ENCODE data around the gene TLE5. TPM values are rescaled to one million over a fixed set of nuclear protein-coding genes. Genes with fewer than 3 reads are reported as not detected.

The TLE5 gene
- polyA plus RNA-seq, 1 donor from 2014 or later: 153 TPM

GRCh38 chr19:3066482-3067049 lies 4.3 kb upstream of the TLE5 start:
- H3K9me3 ChIP-seq (ENCODE audit: low read length): no peaks in the 10 kb centered on the region
- no peaks in the 10 kb centered on the region for H3F3A ChIP-seq (ENCODE audit: insufficient read depth, low read length, poor library complexity, severe bottlenecking)
- peaks cover under 1% of the 10 kb centered on the region for H3K79me2 ChIP-seq (replicated peaks; ENCODE audit: insufficient read depth, low read length)
- H2AFZ ChIP-seq (ENCODE audit: low read depth, low read length): no peak overlapping the region
- H3K9ac ChIP-seq (ENCODE audit: low read length): no peak overlapping the region
- TF ChIP-seq EZH2 (IDR thresholded peaks at IDR 0.05; ENCODE audit: borderline replicate concordance, insufficient read depth, low read length, poor library complexity, severe bottlenecking): no peak
- no peak for TF ChIP-seq POLR2AphosphoS5 (IDR thresholded peaks at IDR 0.05)
- no peak for TF ChIP-seq RAD21 (conservative IDR thresholded peaks at IDR 0.05)
- TF ChIP-seq TAF1 (IDR thresholded peaks at IDR 0.05; ENCODE audit: low read depth): no peak
- no peak for TF ChIP-seq CTCF (IDR thresholded peaks at IDR 0.05; ENCODE audit: poor library complexity, severe bottlenecking)
- no peak for TF ChIP-seq EP300 (conservative IDR thresholded peaks at IDR 0.05; ENCODE audit: poor library complexity, severe bottlenecking)
- no peak for TF ChIP-seq MXI1 (conservative IDR thresholded peaks at IDR 0.05; ENCODE audit: poor library complexity, severe bottlenecking)
- no peak for TF ChIP-seq SMC3 (conservative IDR thresholded peaks at IDR 0.05; ENCODE audit: poor library complexity)
- no peak for TF ChIP-seq REST (IDR thresholded peaks at IDR 0.05; ENCODE audit: borderline replicate concordance)
- no peaks in the 10 kb centered on the region for H3K27me3 ChIP-seq (ENCODE audit: insufficient read depth, low read depth, low read length)
- no peaks in the 10 kb centered on the region for H3K36me3 ChIP-seq (ENCODE audit: insufficient read depth, low read length)
- no peak overlapping the region for H3K4me3 ChIP-seq (ENCODE audit: low read length)
- no peaks in the 10 kb centered on the region for H3K9me2 ChIP-seq (ENCODE audit: insufficient read depth, low read length)
- no peaks in the 10 kb centered on the region for H4K20me1 ChIP-seq (ENCODE audit: insufficient read depth)
- no peak overlapping the region for H3K4me2 ChIP-seq (ENCODE audit: low read length)
- H3K27ac ChIP-seq (ENCODE audit: low read length): no peak overlapping the region

GRCh38 chr19:3065675-3066357 lies 3.5 kb upstream of the TLE5 start:
- Histone ChIP-seq H3K9me2 (ENCODE audit: insufficient read depth, low read length) (no peaks in the 10 kb centered on the region), H3K79me2 (replicated peaks; ENCODE audit: insufficient read depth, low read length) (peaks cover 8% of the 10 kb centered on the region), H3K27me3 (ENCODE audit: insufficient read depth, low read depth, low read length) (no peaks in the 10 kb centered on the region), H3K9me3 (ENCODE audit: low read length) (no peaks in the 10 kb centered on the region), H3K4me2 (ENCODE audit: low read length) (no peak overlapping the region), H3K36me3 (ENCODE audit: insufficient read depth, low read length) (no peaks in the 10 kb centered on the region), H3F3A (ENCODE audit: insufficient read depth, low read length, poor library complexity, severe bottlenecking) (no peaks in the 10 kb centered on the region), H2AFZ (ENCODE audit: low read depth, low read length) (no peak overlapping the region), H3K9ac (ENCODE audit: low read length) (no peak overlapping the region), H4K20me1 (ENCODE audit: insufficient read depth) (no peaks in the 10 kb centered on the region), H3K27ac (ENCODE audit: low read length) (no peak overlapping the region), H3K4me3 (ENCODE audit: low read length) (no peak overlapping the region)
- TF ChIP-seq RAD21 (conservative IDR thresholded peaks at IDR 0.05) (no peak), SMC3 (conservative IDR thresholded peaks at IDR 0.05; ENCODE audit: poor library complexity) (no peak), MXI1 (conservative IDR thresholded peaks at IDR 0.05; ENCODE audit: poor library complexity, severe bottlenecking) (no peak), CTCF (IDR thresholded peaks at IDR 0.05; ENCODE audit: poor library complexity, severe bottlenecking) (no peak), REST (IDR thresholded peaks at IDR 0.05; ENCODE audit: borderline replicate concordance) (no peak), TAF1 (IDR thresholded peaks at IDR 0.05; ENCODE audit: low read depth) (no peak), POLR2AphosphoS5 (IDR thresholded peaks at IDR 0.05) (no peak)
